ENCODE measurements around the gene LMX1B.

Gene LMX1B

GRCh38 chr9:126618585-126619360, 5.0 kb downstream of the LMX1B start:
- DNase-seq = no peak

DNA sequence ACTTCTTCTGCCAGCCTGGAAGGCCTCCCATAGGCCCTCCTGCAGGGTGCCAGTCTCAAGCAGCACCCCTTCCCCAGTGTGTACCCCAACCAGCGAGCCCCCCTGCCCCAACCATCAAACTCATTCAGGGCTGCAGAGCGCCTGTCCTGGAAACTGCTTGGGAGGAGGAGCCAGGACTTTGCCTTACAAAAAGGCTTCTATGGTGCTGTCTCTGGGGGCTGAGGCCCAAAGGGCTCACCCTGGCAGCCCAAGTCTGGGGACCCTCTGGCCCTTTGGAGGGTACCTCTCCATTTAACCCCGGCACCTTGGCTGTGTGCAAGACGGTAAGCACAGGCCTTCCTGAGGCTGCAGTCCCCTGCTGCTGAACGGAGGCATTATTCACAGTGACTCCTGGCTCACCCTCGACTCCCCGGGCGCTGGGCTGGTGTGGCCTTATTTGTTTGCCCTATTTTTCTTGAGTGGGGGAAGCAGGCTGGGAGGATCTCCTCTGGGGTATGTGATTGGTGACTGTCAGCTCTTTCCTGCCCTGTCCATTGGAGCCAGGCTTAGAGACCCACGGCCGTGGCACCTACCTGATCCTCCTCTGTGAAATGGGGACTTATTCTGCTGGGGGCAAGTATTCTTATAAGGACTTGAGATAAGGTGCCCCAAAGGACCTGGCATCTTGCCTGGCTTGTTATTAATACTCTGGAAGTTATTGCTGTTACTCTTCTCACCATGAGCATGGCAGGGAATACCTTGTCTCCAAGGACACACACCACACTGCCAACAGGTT, 5.8 kb downstream of the LMX1B start:
- no peak for DNase-seq

- DNase-seq = no peak
Measured at GRCh38 chr9:126620478-126620877, 6.8 kb downstream of the LMX1B start.

GRCh38 chr9:126621061-126621918, 7.6 kb downstream of the LMX1B start:
- DNase-seq = no peak

DNA sequence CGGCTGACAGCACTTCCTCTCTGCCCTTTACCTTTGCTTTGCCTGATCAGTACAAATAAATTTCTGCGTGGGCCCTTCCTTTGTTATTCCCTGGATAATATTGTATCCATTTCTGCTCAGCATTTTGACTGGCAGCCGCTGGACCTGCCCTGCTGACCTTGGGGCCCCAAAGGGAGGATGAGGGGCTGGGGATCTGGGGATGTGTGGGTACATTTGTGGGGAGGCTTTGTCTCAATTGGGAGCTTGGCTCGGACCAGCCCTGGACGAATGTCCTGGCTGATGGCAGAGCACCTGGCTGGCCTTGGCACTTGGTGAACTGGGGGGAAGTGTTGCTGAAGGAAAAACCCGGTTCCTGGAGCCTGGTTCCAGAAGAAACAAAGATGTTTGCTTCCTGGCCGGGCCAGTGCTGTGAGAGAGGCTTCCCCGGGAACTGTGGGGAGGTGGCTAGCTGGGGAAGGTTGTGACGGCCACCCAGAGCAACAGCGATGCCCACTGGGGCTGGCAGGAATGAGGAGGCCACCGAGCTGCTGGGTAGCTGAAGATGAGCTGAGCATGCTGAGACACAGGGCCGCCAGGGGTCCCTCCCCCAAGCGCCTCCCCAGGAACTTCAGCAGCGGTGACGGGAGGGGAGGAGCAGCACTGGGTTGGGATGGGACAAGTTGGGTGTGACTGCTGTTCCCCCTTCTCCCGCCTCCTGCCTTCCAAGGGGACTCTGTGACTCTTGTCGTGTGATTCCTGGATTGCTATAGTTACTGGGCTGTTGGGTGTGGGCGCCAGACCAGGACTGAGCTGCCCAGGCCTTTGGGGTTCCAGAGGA, 8.4 kb downstream of the LMX1B start:
- no peak for DNase-seq

- DNase-seq = no peak
Measured at GRCh38 chr9:126623314-126623666, 9.6 kb downstream of the LMX1B start.

DNA sequence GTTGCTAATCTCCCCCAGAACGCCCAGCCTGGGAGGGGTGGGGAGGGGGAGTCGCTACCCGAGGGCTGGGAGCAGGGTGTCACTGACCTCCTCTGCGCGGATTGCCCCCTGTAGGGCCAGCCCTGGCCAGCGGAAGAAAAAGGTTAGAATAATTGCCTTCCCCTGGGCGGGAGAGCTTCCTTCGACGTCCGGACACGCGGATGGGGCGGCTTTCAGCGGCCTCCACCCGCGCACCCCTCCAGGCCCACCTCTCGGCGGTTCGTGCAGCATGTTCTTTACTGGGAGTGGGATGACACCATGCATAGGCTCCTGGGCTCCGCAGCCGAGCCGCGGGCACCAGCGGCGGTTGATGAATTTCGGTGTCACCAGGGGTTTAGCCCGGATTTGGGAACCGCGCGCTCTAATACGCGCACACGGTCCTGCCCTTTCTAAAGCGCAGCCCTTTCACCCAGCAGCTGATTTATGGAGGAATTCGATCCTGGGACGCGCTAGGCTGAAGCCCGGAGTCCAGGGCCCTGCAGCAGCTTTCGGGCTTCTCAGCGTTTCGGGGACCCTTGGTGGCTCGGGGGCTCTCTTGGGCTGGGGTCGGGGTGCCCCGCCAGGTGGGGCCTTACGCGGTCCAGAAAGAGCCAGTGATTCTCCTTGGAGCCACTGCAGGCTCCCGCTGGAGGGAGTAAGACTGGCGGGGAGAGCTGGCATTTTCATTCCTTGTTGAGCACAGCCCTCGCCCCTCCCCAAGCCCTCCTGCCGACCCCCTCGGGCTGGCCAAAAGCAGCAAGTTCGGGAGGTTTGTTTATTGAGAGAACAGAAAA, 10.1 kb downstream of the LMX1B start:
- no peak for DNase-seq

GRCh38 chr9:126624479-126624826, 10.7 kb downstream of the LMX1B start:
- no peak for DNase-seq

- no peak for DNase-seq
Measured at GRCh38 chr9:126624912-126625311, 11.2 kb downstream of the LMX1B start.

DNA sequence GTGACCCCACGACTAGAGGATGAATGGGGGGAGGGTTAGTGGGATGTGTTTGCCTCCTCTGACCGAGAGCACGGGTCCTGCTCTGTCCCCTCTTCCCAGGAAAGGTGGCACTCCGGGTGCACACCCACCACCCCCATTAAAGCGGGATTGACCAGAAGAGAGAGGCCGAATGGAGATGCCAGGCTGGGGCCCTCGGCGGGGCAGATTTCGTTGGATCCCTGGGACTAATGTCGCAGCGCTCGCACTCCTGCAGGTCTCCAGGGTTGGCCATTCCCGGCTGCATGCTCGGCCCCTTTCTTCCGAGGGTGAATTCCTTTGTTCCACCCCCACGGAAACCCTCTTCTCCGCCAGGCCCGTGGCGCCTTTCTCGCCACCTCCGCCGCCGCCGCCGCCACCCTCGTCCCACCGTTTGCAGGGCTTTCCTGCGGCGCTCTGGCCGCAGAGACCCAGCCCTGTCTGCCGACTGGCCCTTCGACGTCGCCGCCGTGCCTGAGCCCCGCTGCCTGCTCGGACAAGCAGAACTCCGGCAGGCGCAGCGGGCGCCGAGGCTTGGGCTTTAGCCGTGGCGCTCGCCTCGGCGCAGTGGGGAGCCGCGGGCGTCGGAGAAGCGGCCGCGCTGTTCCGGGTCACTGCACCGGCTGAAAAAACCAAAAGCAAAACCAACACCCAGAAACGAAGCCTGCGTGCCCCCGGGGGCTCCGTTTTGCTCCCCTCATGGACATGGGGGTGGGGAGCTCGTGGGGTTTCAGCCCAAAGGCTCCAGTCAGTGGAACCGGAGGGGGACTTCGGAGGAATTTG, 11.8 kb downstream of the LMX1B start:
- DNase-seq = peak in 1 of 2 experiments; percentile 24

GRCh38 chr9:126626127-126626925, 12.6 kb downstream of the LMX1B start:
- DNase-seq = no peak

DNA sequence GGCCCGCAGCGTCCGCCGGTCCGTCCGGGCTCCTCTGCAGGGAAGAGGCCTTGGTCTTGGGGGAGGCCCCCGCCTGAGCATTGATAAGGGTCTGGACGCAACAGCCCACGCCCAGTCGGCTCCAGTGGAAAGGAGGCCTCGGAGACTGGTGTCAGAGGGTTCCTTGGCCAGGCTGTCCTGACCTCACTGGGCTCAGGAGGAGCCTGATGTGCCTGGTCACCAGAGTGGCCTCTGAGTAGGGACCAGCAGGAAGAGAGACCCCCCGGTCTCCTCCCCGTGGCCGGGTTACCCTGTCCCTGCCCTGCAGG, 13.2 kb downstream of the LMX1B start:
- no peak for DNase-seq

- no peak for DNase-seq
Measured at GRCh38 chr9:126628146-126628545, 14.4 kb downstream of the LMX1B start.

- DNase-seq = peak in 1 of 2 experiments; percentile 27
Measured at GRCh38 chr9:126628969-126629674, 15.4 kb downstream of the LMX1B start.

DNA sequence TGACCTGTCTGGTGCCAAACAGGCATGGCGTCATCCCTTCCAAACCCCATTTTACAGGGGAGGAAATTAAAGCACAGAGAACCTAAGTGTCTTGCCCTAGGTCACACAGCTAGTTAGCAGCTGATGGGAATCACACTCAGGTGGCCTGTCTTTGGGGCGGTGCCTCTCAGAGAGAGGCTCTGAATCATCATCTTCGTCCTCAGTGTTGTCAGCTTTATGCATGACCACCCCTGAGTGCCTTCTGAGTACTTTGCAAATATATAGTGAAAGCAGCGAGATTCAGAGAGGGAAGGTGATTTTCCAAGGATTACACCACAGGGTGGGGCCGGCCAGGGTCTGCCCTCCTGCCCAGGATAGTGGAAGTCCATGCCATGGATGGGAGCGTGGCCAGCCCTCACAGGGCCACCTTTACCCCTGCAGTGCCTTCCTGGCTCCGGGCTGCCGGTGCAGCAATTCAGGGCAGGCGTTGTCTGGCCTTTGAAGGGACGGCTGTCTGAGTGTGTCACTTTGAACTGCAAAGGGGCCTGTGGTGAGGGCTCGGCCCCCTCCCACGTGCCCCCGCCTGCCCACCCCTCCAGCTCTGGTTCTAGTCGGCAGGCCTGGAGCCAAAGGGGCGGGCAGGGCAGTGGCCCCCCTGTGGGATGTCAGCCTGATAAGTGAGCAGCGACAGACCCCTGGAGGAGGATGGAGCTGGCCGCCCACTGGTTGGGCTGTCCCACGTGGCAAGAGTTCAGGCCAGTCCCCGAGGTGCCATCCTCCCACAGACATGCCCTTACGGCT, 16.9 kb downstream of the LMX1B start:
- DNase-seq = peak in 1 of 2 experiments; percentile 23

- no peak for DNase-seq
Measured at GRCh38 chr9:126631254-126631653, 17.5 kb downstream of the LMX1B start.

- DNase-seq = no peak
Measured at GRCh38 chr9:126633881-126634558, 20.3 kb downstream of the LMX1B start.

DNA sequence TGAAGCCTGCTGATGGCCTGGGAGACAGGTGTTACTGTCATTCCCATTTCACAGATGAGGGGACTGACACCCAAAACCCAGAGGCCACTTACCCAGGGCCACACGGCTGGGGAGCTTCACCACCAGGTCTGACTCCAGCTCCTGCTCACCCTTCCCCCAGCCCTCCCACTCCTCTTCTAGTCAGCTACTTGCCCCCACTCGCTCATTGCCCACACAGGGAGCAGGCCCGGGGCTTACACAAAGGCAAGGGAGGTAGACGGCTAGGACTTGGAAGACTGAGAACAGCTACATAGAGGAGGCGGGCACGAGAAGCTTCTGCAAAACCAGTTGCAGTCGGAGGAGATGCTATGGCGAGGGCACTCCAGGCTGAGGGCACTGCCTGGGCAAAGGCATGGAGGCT, 21.3 kb downstream of the LMX1B start:
- DNase-seq = no peak

Data from NCI-H526 (cell line).